SH-SY5Y (cell line): ENCODE results near the gene PRRT4.

ENCODE experiments used
- GATA2 ChIP-seq: IDR thresholded peaks from 2 replicates; pipeline ENCODE4 v1.6.1; 2011; ENCODE audit warnings: mild to moderate bottlenecking, low read depth, low read length
- GATA3 ChIP-seq: IDR thresholded peaks from 2 replicates; pipeline ENCODE4 v1.6.1; 2011; ENCODE audit warnings: low read depth, mild to moderate bottlenecking, low read length, moderate library complexity

- TF ChIP-seq GATA2: no peak
- TF ChIP-seq GATA3: no peak
These were observed 32.2 kb upstream of the PRRT4 start for GRCh38 chr7:128393526-128394330.
